Hepatocyte (in vitro differentiated cells): ENCODE data around the gene KCNQ1. TPM values are rescaled to one million over a fixed set of nuclear protein-coding genes. Genes with fewer than 3 reads are reported as not detected.

ENCODE experiments used
- DNase-seq: peaks from one replicate; pipeline ENCODE4 v3.0.0-alpha.2; 2016; ENCODE audit warnings: low spot score
- H2AFZ ChIP-seq: fragments of 200-600 bp; sonication (generic); 2 replicates; pipeline ENCODE4 v1.6.0; 2016; ENCODE audit warnings: antibody characterized with exemption, mild to moderate bottlenecking
- H3K27ac ChIP-seq: fragments of 200-600 bp; sonication (generic); 2 replicates; pipeline ENCODE4 v1.5.1; 2016; ENCODE audit warnings: mild to moderate bottlenecking
- H3K27me3 ChIP-seq: fragments of 200-600 bp; sonication (generic); 2 replicates; pipeline ENCODE4 v1.6.1; 2016
- H3K36me3 ChIP-seq: fragments of 200-600 bp; sonication (generic); replicated peaks from 2 replicates; pipeline ENCODE4 v1.5.1; 2016; ENCODE audit warnings: low read depth; ENCODE audit not compliant: insufficient read depth
- H3K4me1 ChIP-seq: fragments of 200-600 bp; sonication (generic); 2 replicates; pipeline ENCODE4 v1.5.1; 2016; ENCODE audit warnings: mild to moderate bottlenecking, moderate library complexity; ENCODE audit not compliant: insufficient read depth
- H3K4me2 ChIP-seq: fragments of 200-600 bp; sonication (generic); 2 replicates; pipeline ENCODE4 v1.6.0; 2016
- H3K4me3 ChIP-seq: fragments of 200-600 bp; sonication (generic); 2 replicates; pipeline ENCODE4 v1.5.1; 2016; ENCODE audit warnings: mild to moderate bottlenecking
- H3K79me2 ChIP-seq: fragments of 200-600 bp; sonication (generic); 2 replicates; pipeline ENCODE4 v1.6.0; 2017; ENCODE audit warnings: mild to moderate bottlenecking
- H3K9me2 ChIP-seq: fragments of 200-600 bp; sonication (generic); replicated peaks from 2 replicates; pipeline ENCODE4 v1.6.0; 2017; ENCODE audit warnings: mild to moderate bottlenecking; ENCODE audit not compliant: insufficient read depth
- H3K9me3 ChIP-seq: fragments of 200-600 bp; sonication (generic); 2 replicates; pipeline ENCODE4 v1.5.1; 2016; ENCODE audit warnings: low read depth, mild to moderate bottlenecking
- H4K20me1 ChIP-seq: fragments of 200-600 bp; sonication (generic); 2 replicates; pipeline ENCODE4 v1.6.0; 2016; ENCODE audit warnings: mild to moderate bottlenecking; ENCODE audit not compliant: insufficient read depth, poor library complexity, severe bottlenecking
- CTCF ChIP-seq: fragments of 200-600 bp; sonication (generic); IDR thresholded peaks from 2 replicates; pipeline ENCODE4 v1.5.1; 2016; ENCODE audit warnings: antibody characterized with exemption, mild to moderate bottlenecking; ENCODE audit not compliant: poor library complexity
- EZH2 ChIP-seq: fragments of 200-600 bp; sonication (generic); IDR thresholded peaks from 2 replicates; pipeline ENCODE4 v1.6.1; 2016; ENCODE audit warnings: antibody characterized with exemption, mild to moderate bottlenecking, borderline replicate concordance
- EZH2phosphoT487 ChIP-seq: fragments of 200-600 bp; sonication (generic); IDR thresholded peaks from one replicate; pipeline ENCODE4 v1.6.1; 2018; ENCODE audit warnings: antibody characterized with exemption, mild to moderate bottlenecking, low read depth, moderate library complexity; ENCODE audit not compliant: unreplicated experiment, severe bottlenecking
- WGBS: methylation state at CpG from one replicate; pipeline ENCODE4 v1.1.6; 2016; ENCODE audit warnings: low lambda C conversion rate; ENCODE audit errors: missing lambda C conversion rate; 5-methylcytosine and 5-hydroxymethylcytosine counted together
- polyA plus RNA-seq: library from polyadenylated mRNA; unstranded; fragments of >200 nt; fragmentation: Nextera tagmentation; extraction: Ambion mirVana; gene quantifications from 2 replicates; pipeline ENCODE4 v1.2.1, GENCODE V29; 2016
- total RNA-seq: library from RNA; depleted of rRNA; stranded (reverse); fragments of >200 nt; gene quantifications from 2 replicates; pipeline ENCODE4 v1.2.3, GENCODE V29; 2014

KCNQ1 gene
- total and polyA plus RNA-seq, 2 experiments from 2014 or later: 1.8 to 6.4 TPM

GRCh38 chr11:2652333-2653197 is 207.8 kb downstream of the KCNQ1 start:
- TF ChIP-seq EZH2: no peak
- TF ChIP-seq CTCF: no peak
- no peak for TF ChIP-seq EZH2phosphoT487
- no peak overlapping the region for H3K27ac ChIP-seq
- H3K4me1 ChIP-seq: no peaks in the 10 kb centered on the region
- H3K9me3 ChIP-seq: peaks cover 44% of the 10 kb centered on the region
- no peaks in the 10 kb centered on the region for H3K36me3 ChIP-seq
- no peaks in the 10 kb centered on the region for H3K79me2 ChIP-seq
- no peaks in the 10 kb centered on the region for H4K20me1 ChIP-seq
- no peak overlapping the region for H3K4me2 ChIP-seq
- WGBS: 92% methylated on average over 11 of the region's 11 CpGs
- no peaks in the 10 kb centered on the region for H3K27me3 ChIP-seq
- H3K9me2 ChIP-seq: no peaks in the 10 kb centered on the region
- H2AFZ ChIP-seq: no peak overlapping the region
- no peak for DNase-seq
- no peak overlapping the region for H3K4me3 ChIP-seq

GRCh38 chr11:2653198-2653551 is 208.4 kb downstream of the KCNQ1 start:
- Histone ChIP-seq H2AFZ (no peak overlapping the region), H3K9me3 (peaks cover 38% of the 10 kb centered on the region), H4K20me1 (no peaks in the 10 kb centered on the region), H3K79me2 (no peaks in the 10 kb centered on the region), H3K27ac (no peak overlapping the region), H3K36me3 (no peaks in the 10 kb centered on the region), H3K4me2 (no peak overlapping the region), H3K4me3 (no peak overlapping the region), H3K9me2 (no peaks in the 10 kb centered on the region), H3K27me3 (no peaks in the 10 kb centered on the region), H3K4me1 (no peaks in the 10 kb centered on the region)
- DNase-seq: no peak
- no peak for TF ChIP-seq CTCF
- TF ChIP-seq EZH2: no peak
- no peak for TF ChIP-seq EZH2phosphoT487
- WGBS: 80% methylated on average over 1 of the region's 1 CpG

- TF ChIP-seq EZH2phosphoT487 (no peak), EZH2 (no peak), CTCF (no peak)
- H3K4me3 ChIP-seq: no peak overlapping the region
- H3K36me3 ChIP-seq: no peaks in the 10 kb centered on the region
- no peak overlapping the region for H3K27ac ChIP-seq
- H4K20me1 ChIP-seq: no peaks in the 10 kb centered on the region
- H3K4me1 ChIP-seq: no peaks in the 10 kb centered on the region
- H3K79me2 ChIP-seq: no peaks in the 10 kb centered on the region
- peaks cover 31% of the 10 kb centered on the region for H3K9me3 ChIP-seq
- H3K9me2 ChIP-seq: no peaks in the 10 kb centered on the region
- H3K4me2 ChIP-seq: no peak overlapping the region
- DNase-seq: no peak
- no peaks in the 10 kb centered on the region for H3K27me3 ChIP-seq
- no peak overlapping the region for H2AFZ ChIP-seq
- WGBS: 95% methylated on average over 16 of the region's 16 CpGs
Measured at GRCh38 chr11:2653930-2654739, 209.3 kb downstream of the KCNQ1 start.
